ENCODE results near the gene TNFRSF13B. TPM values are rescaled to one million over a fixed set of nuclear protein-coding genes. Genes with fewer than 3 reads are reported as not detected.

TNFRSF13B gene
- total RNA-seq, 1 experiment from 2014 or later: 0.28 TPM

DNA sequence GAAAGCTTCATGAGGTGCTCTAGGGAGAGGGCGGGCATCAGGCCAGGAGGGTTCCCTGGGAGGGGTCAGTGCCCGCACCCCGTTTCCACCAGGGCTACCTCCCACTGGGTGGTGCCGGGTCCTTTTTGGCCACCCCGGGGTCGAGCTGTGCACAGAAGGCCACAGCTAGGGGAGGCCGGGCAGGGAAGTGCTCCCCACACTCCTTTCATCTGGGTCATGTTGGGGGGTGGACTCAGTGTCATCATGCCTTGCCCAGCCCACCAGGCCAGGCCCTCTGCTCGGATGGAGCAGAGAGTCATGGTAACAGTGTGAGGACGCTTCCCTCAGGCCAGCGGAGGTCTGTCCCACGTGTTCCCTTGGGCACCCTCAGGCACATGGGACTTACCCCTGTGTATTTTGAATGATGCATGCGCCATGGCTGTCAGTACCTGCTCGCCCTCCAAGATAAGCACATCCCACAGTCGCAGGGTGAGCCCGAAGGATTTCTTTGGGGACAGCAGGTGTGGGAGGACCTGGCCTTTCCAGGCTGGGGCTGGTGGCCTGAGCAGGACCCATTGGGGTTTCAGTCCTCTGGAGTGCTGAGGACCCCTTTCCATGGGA, 46.4 kb downstream of the TNFRSF13B start:
- no peaks in the 10 kb centered on the region for H3K4me1 ChIP-seq (ENCODE audit: insufficient read depth, low read length)
- no peak overlapping the region for H2AK5ac ChIP-seq (ENCODE audit: insufficient read length, low read length)
- no peaks in the 10 kb centered on the region for H3K79me2 ChIP-seq (ENCODE audit: insufficient read depth, low read length)
- H3K23ac ChIP-seq (ENCODE audit: insufficient read length, low read depth, low read length): no peak overlapping the region
- H2BK12ac ChIP-seq (ENCODE audit: insufficient read length, low read depth, low read length): no peak overlapping the region
- no peak overlapping the region for H2BK20ac ChIP-seq (ENCODE audit: low read depth, low read length, poor library complexity, severe bottlenecking)
- H3K23me2 ChIP-seq (ENCODE audit: insufficient read length, low read depth, low read length, poor library complexity, severe bottlenecking): no peaks in the 10 kb centered on the region
- no peak overlapping the region for H4K8ac ChIP-seq (replicated peaks; ENCODE audit: insufficient read length, low read depth, low read length)
- no peak overlapping the region for H3K56ac ChIP-seq (ENCODE audit: insufficient read length, low read depth, low read length)
- WGBS (ENCODE audit: extremely low coverage, insufficient read length, low lambda C conversion rate): no CpG with 5 or more reads among the region's 15 CpGs
- Mint-ChIP-seq H3K4me3 (no peak overlapping the region), H3K27ac (no peak overlapping the region), H3K27me3 (ENCODE audit: low read depth) (no peaks in the 10 kb centered on the region; the same call in 1 of the 2 replicates), H3K36me3 (ENCODE audit: insufficient read depth in 1 of 3, low read depth in 3 of 3) (no peaks in the 10 kb centered on the region; a peak in 1 of 7 replicates), H3K9me3 (no peaks in the 10 kb centered on the region), H3K4me1 (peaks cover 7 to 8% of the 10 kb centered on the region in 2 experiments; a peak in 2 of 4 replicates)
- no peak for DNase-seq
- no peaks in the 10 kb centered on the region for H3K79me1 ChIP-seq (ENCODE audit: insufficient read depth, low read depth, low read length, poor library complexity, severe bottlenecking)
- H3T11ph ChIP-seq (ENCODE audit: low read length): no peak overlapping the region
- H3K27me3 ChIP-seq (ENCODE audit: insufficient read depth, low read length): no peaks in the 10 kb centered on the region
- H3K27ac ChIP-seq (ENCODE audit: insufficient read length, low read depth, low read length): no peak overlapping the region
- H3K4me2 ChIP-seq (ENCODE audit: insufficient read depth, insufficient read length, low read length): no peak overlapping the region
- H4K91ac ChIP-seq (ENCODE audit: insufficient read length, low read depth, low read length): no peak overlapping the region
- no peak overlapping the region for H3K18ac ChIP-seq (ENCODE audit: insufficient read length, low read depth, low read length)
- H4K5ac ChIP-seq (ENCODE audit: insufficient read length, low read depth, low read length): no peak overlapping the region
- H3K9me3 ChIP-seq (ENCODE audit: control insufficient read depth, low read depth, low read length): no peaks in the 10 kb centered on the region
- TF ChIP-seq, protein P1, sequence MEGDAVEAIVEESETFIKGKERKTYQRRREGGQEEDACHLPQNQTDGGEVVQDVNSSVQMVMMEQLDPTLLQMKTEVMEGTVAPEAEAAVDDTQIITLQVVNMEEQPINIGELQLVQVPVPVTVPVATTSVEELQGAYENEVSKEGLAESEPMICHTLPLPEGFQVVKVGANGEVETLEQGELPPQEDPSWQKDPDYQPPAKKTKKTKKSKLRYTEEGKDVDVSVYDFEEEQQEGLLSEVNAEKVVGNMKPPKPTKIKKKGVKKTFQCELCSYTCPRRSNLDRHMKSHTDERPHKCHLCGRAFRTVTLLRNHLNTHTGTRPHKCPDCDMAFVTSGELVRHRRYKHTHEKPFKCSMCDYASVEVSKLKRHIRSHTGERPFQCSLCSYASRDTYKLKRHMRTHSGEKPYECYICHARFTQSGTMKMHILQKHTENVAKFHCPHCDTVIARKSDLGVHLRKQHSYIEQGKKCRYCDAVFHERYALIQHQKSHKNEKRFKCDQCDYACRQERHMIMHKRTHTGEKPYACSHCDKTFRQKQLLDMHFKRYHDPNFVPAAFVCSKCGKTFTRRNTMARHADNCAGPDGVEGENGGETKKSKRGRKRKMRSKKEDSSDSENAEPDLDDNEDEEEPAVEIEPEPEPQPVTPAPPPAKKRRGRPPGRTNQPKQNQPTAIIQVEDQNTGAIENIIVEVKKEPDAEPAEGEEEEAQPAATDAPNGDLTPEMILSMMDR (conservative IDR thresholded peaks at IDR 0.05): no peak
- no peaks in the 10 kb centered on the region for H4K20me1 ChIP-seq (ENCODE audit: control insufficient read depth, insufficient read depth, insufficient read length)
- no peak overlapping the region for H2BK120ac ChIP-seq (ENCODE audit: low read depth, low read length, poor library complexity, severe bottlenecking)
- no peak overlapping the region for H3K9ac ChIP-seq (ENCODE audit: extremely low read depth, insufficient read length, low read length)
- no peak overlapping the region for H3K4ac ChIP-seq (ENCODE audit: low read depth, low read length)
- no peak overlapping the region; the same call in 1 of the 2 replicates for H3K14ac ChIP-seq (ENCODE audit: insufficient read depth, low read length)
- H2BK15ac ChIP-seq (ENCODE audit: low read depth, low read length): no peak overlapping the region
- no peak overlapping the region for H2BK5ac ChIP-seq (ENCODE audit: insufficient read length, low read length)
- H2AFZ ChIP-seq (ENCODE audit: low read length): no peak overlapping the region

All from H9 (cell line).